HepG2 (cell line): ENCODE results near the gene KCTD13. TPM values are rescaled to one million over a fixed set of nuclear protein-coding genes. Genes with fewer than 3 reads are reported as not detected.

ENCODE experiments used
- CHCHD3 ChIP-seq: sonication (generic); formaldehyde crosslinking; IDR thresholded peaks from 2 replicates; pipeline ENCODE4 v1.8.0; 2022; ENCODE audit warnings: mild to moderate bottlenecking, missing genetic modification reagents, moderate library complexity
- ETV5 ChIP-seq: IDR thresholded peaks from 2 replicates; pipeline ENCODE4 v1.6.1; 2018; ENCODE audit warnings: missing biosample characterization, missing genetic modification reagents, inconsistent platforms, borderline replicate concordance
- GABPB1 ChIP-seq: IDR thresholded peaks from 2 replicates; pipeline ENCODE4 v1.6.1; 2016; ENCODE audit warnings: mild to moderate bottlenecking, missing genetic modification reagents, moderate library complexity, missing compliant biosample characterization
- HMGA1 ChIP-seq: sonication (generic); formaldehyde crosslinking; conservative IDR thresholded peaks from 2 replicates; pipeline ENCODE4 v1.4.0; 2020; ENCODE audit warnings: missing genetic modification reagents
- IKZF4 ChIP-seq: sonication (generic); formaldehyde crosslinking; IDR thresholded peaks from 2 replicates; pipeline ENCODE4 v1.5.1; 2020; ENCODE audit warnings: borderline replicate concordance, mild to moderate bottlenecking, low read depth, missing genetic modification reagents; ENCODE audit errors: not compliant biosample characterization
- KMT2A ChIP-seq: sonication (generic); formaldehyde crosslinking; IDR thresholded peaks from 2 replicates; pipeline ENCODE4 v1.4.0; 2020; ENCODE audit warnings: missing genetic modification reagents
- NFKB2 ChIP-seq: sonication (generic); formaldehyde crosslinking; IDR thresholded peaks from 2 replicates; pipeline ENCODE4 v1.4.0; 2020; ENCODE audit warnings: missing genetic modification reagents, borderline replicate concordance
- RBM22 ChIP-seq: fragments of 200-400 bp; formaldehyde crosslinking; optimal IDR thresholded peaks from 2 replicates; pipeline ENCODE3; 2017; ENCODE audit warnings: mild to moderate bottlenecking, low read length, moderate library complexity
- SALL1 ChIP-seq: sonication (generic); formaldehyde crosslinking; IDR thresholded peaks from 2 replicates; pipeline ENCODE4 v1.8.0; 2022; ENCODE audit warnings: mild to moderate bottlenecking, missing genetic modification reagents
- ZFAT ChIP-seq: sonication (generic); formaldehyde crosslinking; conservative IDR thresholded peaks from 2 replicates; pipeline ENCODE4 v1.8.1; 2023; ENCODE audit warnings: missing genetic modification reagents, inconsistent platforms
- ZNF552 ChIP-seq: sonication (generic); formaldehyde crosslinking; IDR thresholded peaks from 2 replicates; pipeline ENCODE4 v1.9.0; 2022; ENCODE audit warnings: missing genetic modification reagents, mild to moderate bottlenecking, borderline replicate concordance
- ZNF703 ChIP-seq: sonication (generic); formaldehyde crosslinking; IDR thresholded peaks from 2 replicates; pipeline ENCODE4 v1.5.1; 2020; ENCODE audit warnings: missing genetic modification reagents, mild to moderate bottlenecking, moderate library complexity, borderline replicate concordance
- ZNF816 ChIP-seq: sonication (generic); formaldehyde crosslinking; IDR thresholded peaks from 2 replicates; pipeline ENCODE4 v1.8.0; 2022; ENCODE audit warnings: missing genetic modification reagents, mild to moderate bottlenecking, borderline replicate concordance
- polyA plus RNA-seq, 8 experiments: library from polyadenylated mRNA; depleted of rRNA in 3 of 8; stranded (reverse) in 7 of 8; unstranded in 1 of 8; fragments of >200 nt; fragmentation: Illumina TruSeq in 4 of 8; extraction: Trizol in 4 of 8; gene quantifications; 2 replicates each; pipeline versions ENCODE4 v1.2.1 to v1.2.3, GENCODE V29; 2011 to 2016; ENCODE audit warnings: low read depth in 4 of 8, missing spikeins in 1 of 8, mixed read lengths in 1 of 8; ENCODE audit not compliant: insufficient read depth in 1 of 8
- total RNA-seq, 5 experiments: library from RNA; depleted of rRNA; stranded (reverse); fragments of >200 nt; fragmentation: Illumina TruSeq; extraction: Trizol; gene quantifications; 2 replicates each; pipeline ENCODE4 v1.2.3, GENCODE V29; 2016; ENCODE audit warnings: low read depth in 1 of 5
- TF ChIP-seq, protein P1 (sequence below): sonication (generic); formaldehyde crosslinking; conservative IDR thresholded peaks from 2 replicates; pipeline ENCODE4 v1.4.0; 2020; ENCODE audit warnings: mild to moderate bottlenecking, missing genetic modification reagents, moderate library complexity
- TF ChIP-seq, protein P2 (sequence below): fragments of 450-650 bp; IDR thresholded peaks from 2 replicates; pipeline ENCODE4 v1.6.1; 2016
- TF ChIP-seq, protein P3 (sequence below): sonication (generic); formaldehyde crosslinking; IDR thresholded peaks from 2 replicates; pipeline ENCODE4 v1.5.1; 2020; ENCODE audit warnings: missing genetic modification reagents, mild to moderate bottlenecking, borderline replicate concordance
- TF ChIP-seq, protein P4 (sequence below): IDR thresholded peaks from 2 replicates; pipeline ENCODE4 v1.6.1; 2016; ENCODE audit warnings: low read depth, control low read depth
- TF ChIP-seq, protein P5 (sequence below): sonication (generic); formaldehyde crosslinking; IDR thresholded peaks from 2 replicates; pipeline ENCODE4 v1.4.0; 2020; ENCODE audit warnings: missing genetic modification reagents

KCTD13 gene
- total and polyA plus RNA-seq, 2 of the 13 experiments (the other 11 are each of a cell fraction or from before 2014, with no cell fraction given) = 6.3 to 14.7 TPM

DNA sequence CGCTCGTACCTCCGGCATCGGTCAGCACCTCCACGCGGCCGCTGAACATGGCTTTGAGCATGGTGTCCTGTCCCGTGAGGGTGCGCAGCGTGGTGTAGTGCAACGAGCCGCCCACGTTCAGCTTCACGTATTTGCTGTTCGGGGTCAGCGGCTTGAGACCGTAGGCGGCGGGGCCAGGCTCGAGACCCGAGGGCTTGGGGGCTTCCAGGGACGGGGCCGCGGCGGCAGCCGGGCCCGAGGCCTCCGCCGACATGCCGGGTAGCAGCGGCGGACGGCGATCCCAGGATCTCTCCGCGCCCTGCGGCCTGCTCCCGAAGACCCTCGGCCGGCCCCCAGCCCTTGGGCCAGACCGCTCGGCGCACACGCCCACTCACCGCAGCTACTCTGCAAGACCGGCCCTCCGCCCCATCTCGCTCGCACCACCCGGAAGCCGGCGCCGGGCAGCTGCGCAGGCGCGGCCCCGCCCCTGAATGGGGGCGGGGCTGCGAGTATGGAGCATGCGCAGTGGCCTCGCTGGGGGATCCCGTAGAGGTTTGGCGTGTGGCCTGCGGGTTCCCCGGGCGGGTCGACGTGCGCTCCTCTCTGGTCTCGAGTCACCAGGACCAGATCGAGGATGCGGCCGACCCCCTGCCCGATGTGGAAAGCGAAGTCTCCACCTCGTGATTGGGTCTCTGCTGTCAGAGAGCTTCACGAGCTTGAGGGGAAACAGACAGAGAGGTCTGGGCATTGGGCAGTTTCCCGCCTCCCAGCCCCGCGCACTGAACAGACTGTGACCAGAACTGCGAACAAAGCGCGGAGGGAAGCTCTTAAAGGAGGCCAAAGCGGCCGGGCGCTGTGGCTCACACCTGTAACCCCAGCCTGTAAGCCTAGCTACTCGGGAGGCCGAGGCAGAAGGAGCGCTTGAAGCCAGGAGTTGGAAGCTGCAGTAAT, at the start of gene KCTD13 (continued):
- TF ChIP-seq, protein P1, sequence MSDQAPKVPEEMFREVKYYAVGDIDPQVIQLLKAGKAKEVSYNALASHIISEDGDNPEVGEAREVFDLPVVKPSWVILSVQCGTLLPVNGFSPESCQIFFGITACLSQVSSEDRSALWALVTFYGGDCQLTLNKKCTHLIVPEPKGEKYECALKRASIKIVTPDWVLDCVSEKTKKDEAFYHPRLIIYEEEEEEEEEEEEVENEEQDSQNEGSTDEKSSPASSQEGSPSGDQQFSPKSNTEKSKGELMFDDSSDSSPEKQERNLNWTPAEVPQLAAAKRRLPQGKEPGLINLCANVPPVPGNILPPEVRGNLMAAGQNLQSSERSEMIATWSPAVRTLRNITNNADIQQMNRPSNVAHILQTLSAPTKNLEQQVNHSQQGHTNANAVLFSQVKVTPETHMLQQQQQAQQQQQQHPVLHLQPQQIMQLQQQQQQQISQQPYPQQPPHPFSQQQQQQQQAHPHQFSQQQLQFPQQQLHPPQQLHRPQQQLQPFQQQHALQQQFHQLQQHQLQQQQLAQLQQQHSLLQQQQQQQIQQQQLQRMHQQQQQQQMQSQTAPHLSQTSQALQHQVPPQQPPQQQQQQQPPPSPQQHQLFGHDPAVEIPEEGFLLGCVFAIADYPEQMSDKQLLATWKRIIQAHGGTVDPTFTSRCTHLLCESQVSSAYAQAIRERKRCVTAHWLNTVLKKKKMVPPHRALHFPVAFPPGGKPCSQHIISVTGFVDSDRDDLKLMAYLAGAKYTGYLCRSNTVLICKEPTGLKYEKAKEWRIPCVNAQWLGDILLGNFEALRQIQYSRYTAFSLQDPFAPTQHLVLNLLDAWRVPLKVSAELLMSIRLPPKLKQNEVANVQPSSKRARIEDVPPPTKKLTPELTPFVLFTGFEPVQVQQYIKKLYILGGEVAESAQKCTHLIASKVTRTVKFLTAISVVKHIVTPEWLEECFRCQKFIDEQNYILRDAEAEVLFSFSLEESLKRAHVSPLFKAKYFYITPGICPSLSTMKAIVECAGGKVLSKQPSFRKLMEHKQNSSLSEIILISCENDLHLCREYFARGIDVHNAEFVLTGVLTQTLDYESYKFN (CRISPR knock-in tag) = peak; percentile 61
- TF ChIP-seq ZNF552 (no peak; the same call in 1 of the 2 replicates), ETV5 (CRISPR knock-in tag) (0 out of 2 replicates have a peak, but pooled peaks have one; percentile 17), CHCHD3 (CRISPR knock-in tag) (peak; percentile 64; the same call in 1 of the 2 replicates), IKZF4 (peak; percentile 61), SALL1 (CRISPR knock-in tag) (peak; percentile 90), GABPB1 (peak; percentile 87), RBM22 (no peak), NFKB2 (CRISPR knock-in tag) (peak; percentile 92), HMGA1 (no peak), ZFAT (CRISPR knock-in tag) (0 out of 2 replicates have a peak, but pooled peaks have one; percentile 46), ZNF703 (CRISPR knock-in tag) (peak; percentile 64; the same call in 1 of the 2 replicates), ZNF816 (CRISPR knock-in tag) (peak; percentile 31; the same call in 1 of the 2 replicates), KMT2A (CRISPR knock-in tag) (peak; percentile 88)
- TF ChIP-seq, protein P2, sequence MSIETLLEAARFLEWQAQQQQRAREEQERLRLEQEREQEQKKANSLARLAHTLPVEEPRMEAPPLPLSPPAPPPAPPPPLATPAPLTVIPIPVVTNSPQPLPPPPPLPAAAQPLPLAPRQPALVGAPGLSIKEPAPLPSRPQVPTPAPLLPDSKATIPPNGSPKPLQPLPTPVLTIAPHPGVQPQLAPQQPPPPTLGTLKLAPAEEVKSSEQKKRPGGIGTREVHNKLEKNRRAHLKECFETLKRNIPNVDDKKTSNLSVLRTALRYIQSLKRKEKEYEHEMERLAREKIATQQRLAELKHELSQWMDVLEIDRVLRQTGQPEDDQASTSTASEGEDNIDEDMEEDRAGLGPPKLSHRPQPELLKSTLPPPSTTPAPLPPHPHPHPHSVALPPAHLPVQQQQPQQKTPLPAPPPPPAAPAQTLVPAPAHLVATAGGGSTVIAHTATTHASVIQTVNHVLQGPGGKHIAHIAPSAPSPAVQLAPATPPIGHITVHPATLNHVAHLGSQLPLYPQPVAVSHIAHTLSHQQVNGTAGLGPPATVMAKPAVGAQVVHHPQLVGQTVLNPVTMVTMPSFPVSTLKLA = 0 out of 2 replicates have a peak, but pooled peaks have one; percentile 7
- TF ChIP-seq, protein P3, sequence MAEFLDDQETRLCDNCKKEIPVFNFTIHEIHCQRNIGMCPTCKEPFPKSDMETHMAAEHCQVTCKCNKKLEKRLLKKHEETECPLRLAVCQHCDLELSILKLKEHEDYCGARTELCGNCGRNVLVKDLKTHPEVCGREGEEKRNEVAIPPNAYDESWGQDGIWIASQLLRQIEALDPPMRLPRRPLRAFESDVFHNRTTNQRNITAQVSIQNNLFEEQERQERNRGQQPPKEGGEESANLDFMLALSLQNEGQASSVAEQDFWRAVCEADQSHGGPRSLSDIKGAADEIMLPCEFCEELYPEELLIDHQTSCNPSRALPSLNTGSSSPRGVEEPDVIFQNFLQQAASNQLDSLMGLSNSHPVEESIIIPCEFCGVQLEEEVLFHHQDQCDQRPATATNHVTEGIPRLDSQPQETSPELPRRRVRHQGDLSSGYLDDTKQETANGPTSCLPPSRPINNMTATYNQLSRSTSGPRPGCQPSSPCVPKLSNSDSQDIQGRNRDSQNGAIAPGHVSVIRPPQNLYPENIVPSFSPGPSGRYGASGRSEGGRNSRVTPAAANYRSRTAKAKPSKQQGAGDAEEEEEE (CRISPR knock-in tag) = no peak; the same call in 1 of the 2 replicates
- TF ChIP-seq, protein P4, sequence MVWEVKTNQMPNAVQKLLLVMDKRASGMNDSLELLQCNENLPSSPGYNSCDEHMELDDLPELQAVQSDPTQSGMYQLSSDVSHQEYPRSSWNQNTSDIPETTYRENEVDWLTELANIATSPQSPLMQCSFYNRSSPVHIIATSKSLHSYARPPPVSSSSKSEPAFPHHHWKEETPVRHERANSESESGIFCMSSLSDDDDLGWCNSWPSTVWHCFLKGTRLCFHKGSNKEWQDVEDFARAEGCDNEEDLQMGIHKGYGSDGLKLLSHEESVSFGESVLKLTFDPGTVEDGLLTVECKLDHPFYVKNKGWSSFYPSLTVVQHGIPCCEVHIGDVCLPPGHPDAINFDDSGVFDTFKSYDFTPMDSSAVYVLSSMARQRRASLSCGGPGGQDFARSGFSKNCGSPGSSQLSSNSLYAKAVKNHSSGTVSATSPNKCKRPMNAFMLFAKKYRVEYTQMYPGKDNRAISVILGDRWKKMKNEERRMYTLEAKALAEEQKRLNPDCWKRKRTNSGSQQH = peak; percentile 92
- TF ChIP-seq, protein P5, sequence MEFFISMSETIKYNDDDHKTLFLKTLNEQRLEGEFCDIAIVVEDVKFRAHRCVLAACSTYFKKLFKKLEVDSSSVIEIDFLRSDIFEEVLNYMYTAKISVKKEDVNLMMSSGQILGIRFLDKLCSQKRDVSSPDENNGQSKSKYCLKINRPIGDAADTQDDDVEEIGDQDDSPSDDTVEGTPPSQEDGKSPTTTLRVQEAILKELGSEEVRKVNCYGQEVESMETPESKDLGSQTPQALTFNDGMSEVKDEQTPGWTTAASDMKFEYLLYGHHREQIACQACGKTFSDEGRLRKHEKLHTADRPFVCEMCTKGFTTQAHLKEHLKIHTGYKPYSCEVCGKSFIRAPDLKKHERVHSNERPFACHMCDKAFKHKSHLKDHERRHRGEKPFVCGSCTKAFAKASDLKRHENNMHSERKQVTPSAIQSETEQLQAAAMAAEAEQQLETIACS (CRISPR knock-in tag) = peak; percentile 43; the same call in 1 of the 2 replicates
